Activated CD4-positive, CD25-positive, alpha-beta regulatory T cell treated with anti-CD3 and anti-CD28 coated beads, Interleukin-2, amount 50 U/mL, for 72 hours (primary cell): ENCODE results near the gene RCAN2.

Experiments
- DNase-seq: peaks from one replicate; pipeline ENCODE4 v3.0.0; 2021

Gene RCAN2

GRCh38 chr6:46204880-46205650 is 286.2 kb downstream of the RCAN2 start:
- no peak for DNase-seq

GRCh38 chr6:46203391-46204177 is 287.7 kb downstream of the RCAN2 start:
- DNase-seq: no peak

DNA sequence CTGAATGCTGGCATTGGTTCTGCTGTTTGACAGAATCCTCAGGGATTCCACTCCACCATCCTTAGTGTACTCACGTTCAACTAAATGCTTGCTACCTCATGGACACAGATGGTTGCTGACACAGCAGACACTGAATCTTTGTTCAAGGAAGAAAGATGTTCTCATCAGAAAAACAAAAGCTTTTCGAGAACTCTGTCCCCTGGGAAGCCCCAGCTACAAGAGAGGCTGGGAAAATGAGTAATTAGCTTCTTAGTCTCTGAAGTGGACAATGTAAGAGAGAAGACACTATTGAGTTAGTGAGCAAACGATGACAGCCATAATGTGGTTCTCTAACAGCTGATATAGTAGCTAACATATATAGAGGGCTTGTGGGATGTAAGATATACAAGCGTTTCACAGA is 289.5 kb downstream of the RCAN2 start:
- DNase-seq: no peak

DNA sequence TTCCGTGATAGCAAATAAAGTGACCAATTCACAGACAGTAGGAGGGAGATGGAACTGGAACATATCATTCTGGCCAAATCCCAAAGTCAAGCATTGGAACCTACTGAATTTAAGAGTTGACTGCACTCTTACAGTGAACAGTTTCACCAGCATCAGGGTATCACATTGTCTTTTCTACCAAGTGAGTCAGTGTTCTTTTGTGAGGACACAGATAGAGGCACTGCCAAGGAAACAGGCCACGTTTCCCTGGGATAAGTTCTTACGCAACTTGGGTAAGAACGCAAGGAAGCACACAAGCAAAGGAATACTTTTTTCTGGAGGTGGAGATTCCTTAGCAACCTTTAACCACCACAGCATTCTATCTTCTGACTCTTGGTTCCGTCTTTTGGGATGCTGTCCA is 291.9 kb downstream of the RCAN2 start:
- DNase-seq: no peak

DNA sequence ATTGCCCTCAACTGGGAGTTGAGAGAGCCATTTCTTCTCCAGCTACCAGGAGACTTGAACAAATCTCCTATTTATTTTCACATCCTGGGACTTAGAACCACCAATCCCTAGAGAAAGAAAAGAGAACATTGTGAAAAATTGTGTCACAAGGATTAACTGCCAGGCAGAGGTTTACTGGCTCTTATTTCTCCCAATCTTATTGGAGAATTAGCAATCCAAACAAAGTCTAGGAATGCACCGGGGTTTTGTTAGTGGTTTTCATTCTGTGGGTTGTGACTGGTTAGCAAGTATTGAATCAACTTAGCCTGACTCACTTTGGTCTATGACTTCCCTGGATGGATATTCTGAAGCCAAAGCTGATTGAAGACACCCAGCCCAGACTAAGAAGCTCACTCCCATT is 299.3 kb downstream of the RCAN2 start:
- DNase-seq: no peak

GRCh38 chr6:46190889-46191288 is 300.4 kb downstream of the RCAN2 start:
- no peak for DNase-seq

- no peak for DNase-seq
Measured at GRCh38 chr6:46189726-46190125, 301.5 kb downstream of the RCAN2 start.

DNA sequence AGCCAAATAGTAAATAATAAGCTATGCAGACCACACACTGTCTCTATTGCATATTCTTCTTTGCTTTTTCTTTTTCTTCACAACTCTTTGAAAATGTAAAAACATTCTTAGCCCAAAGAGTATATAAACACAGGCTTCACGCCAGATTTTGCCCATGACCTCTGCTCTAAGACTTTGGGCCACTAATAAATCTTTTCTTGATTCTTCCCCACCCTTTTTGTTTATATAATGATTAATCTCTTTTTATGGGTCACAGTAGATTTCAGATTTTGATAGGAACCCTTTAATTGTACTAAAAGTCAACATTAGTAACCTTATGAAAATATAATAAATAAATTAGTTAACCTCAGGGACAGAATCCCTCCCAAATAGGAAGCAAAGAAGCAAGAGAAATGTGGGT is 304.7 kb downstream of the RCAN2 start:
- DNase-seq: no peak

DNA sequence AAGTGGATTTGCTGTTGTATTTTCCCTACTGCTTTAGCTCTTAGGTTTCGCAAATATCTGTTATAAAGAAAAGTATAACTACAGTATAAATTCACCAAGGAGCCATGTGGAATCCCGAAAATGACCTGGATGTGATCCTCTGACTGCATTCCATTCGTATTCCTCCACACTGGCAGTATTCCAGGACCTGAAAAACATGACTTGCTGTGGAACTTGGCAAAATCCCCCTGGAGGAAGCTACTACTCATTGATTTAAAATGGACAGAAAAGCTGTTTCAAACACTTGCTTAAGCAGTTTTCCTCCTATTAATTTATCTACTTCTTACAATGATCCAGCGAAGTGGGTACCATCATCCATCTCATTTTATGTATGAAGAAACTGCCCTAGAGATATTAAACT is 307.1 kb downstream of the RCAN2 start:
- DNase-seq: no peak

- no peak for DNase-seq
Measured at GRCh38 chr6:46175976-46176375, 315.3 kb downstream of the RCAN2 start.

- no peak for DNase-seq
Measured at GRCh38 chr6:46175446-46175845, 315.8 kb downstream of the RCAN2 start.

DNA sequence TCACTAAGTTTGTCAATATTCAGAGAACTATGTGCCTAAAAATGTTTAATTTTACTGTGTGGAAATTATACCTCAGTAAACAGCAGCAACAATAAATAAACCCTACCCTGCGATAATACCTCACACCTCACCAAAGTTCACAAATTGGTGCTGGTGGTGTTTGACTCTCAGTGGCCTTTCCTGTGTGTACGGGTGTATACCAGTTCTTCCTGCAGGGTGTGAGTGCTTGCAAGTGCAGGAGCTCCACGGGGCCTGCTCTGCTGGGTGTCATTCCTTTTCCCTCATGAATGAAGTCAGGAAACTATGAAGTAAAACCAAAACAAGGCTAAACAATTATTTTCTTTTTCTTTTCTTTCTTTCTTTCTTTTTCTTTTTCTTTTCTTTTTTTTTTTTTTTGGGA is 316.3 kb downstream of the RCAN2 start:
- DNase-seq: no peak

- DNase-seq: no peak
Measured at GRCh38 chr6:46172176-46172575, 319.1 kb downstream of the RCAN2 start.
